Fibroblast of the aortic adventitia (primary cell): Measurements from ENCODE around the gene ARSG. TPM values are rescaled to one million over a fixed set of nuclear protein-coding genes. Genes with fewer than 3 reads are reported as not detected.

Experiments used
- DNase-seq: peaks from one replicate; pipeline ENCODE4 v3.0.0-alpha.2; 2010; ENCODE audit warnings: low read depth
- H3K4me3 ChIP-seq: 2 replicates; pipeline ENCODE4 v1.5.1; 2011; ENCODE audit warnings: low read depth, mild to moderate bottlenecking, control low read depth, low read length, moderate library complexity
- total RNA-seq: library from RNA; depleted of rRNA; stranded (reverse); fragments of >200 nt; gene quantifications from 2 replicates; pipeline ENCODE4 v1.2.3, GENCODE V29; 2012; ENCODE audit warnings: low replicate concordance
- TF ChIP-seq, protein P1 (sequence below): IDR thresholded peaks from 2 replicates; pipeline ENCODE4 v1.5.1; 2011; ENCODE audit warnings: mild to moderate bottlenecking, low read length, control low read depth, inconsistent platforms; ENCODE audit not compliant: insufficient read depth

ARSG gene
- total RNA-seq = 0.25 and 2.7 TPM in 2 replicates

DNA sequence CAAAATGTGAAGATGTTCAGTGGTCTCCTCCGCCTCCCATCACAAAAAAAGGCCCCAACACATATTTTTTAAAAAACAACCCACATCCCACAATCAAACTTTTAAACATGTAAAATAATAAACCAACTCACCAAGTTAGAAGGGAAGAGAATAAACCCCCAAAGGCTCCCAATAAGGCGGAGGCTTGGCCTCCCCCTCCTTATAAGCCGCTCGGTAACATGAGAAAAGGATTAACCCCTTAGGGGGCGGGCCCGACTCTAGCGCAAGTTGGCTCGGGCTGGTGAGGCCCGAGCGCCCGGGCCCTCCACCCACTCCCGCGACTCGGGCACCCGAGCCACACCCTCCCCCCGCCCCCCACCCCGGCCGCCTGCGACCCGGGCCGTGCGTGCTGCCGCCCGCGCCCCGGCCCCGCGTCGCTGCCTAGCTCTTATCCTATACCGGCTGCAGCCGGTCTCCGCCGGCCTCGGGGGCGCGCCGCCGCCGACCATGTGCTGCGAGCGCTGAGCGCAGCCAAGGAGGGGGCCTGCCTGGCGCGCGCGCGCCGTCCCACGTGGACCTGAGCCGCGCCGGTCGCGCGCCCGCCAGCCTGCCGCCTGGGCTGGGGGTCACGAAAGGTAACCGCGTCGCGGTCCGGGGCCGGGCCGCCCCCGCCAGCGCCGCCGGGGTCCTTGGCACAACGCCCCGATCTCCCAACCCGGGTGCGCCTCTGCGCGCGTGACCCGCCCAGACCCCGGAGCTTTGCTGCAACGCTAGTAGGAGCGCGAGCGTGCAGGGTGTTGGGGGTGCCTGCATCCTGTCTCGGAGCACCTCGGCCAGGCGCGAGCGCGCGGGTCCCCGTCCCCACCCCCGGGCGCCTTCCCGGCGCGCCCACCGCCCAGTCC, at the start of gene ARSG, which contains the start of gene SLC16A6:
TSS of gene ARSG (plus strand) at position 541 of the 881 bp plus-strand sequence. CDS start 15,999 bp downstream, outside the sequence.
TSS of gene SLC16A6 (minus strand) at position 173 of the 881 bp plus-strand sequence. CDS start 12,807 bp downstream, outside the sequence.
- peak within 1 kb of the TSS; percentile 71 for H3K4me3 ChIP-seq
- TF ChIP-seq, protein P1, sequence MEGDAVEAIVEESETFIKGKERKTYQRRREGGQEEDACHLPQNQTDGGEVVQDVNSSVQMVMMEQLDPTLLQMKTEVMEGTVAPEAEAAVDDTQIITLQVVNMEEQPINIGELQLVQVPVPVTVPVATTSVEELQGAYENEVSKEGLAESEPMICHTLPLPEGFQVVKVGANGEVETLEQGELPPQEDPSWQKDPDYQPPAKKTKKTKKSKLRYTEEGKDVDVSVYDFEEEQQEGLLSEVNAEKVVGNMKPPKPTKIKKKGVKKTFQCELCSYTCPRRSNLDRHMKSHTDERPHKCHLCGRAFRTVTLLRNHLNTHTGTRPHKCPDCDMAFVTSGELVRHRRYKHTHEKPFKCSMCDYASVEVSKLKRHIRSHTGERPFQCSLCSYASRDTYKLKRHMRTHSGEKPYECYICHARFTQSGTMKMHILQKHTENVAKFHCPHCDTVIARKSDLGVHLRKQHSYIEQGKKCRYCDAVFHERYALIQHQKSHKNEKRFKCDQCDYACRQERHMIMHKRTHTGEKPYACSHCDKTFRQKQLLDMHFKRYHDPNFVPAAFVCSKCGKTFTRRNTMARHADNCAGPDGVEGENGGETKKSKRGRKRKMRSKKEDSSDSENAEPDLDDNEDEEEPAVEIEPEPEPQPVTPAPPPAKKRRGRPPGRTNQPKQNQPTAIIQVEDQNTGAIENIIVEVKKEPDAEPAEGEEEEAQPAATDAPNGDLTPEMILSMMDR = no peak
- DNase-seq = no peak

DNA sequence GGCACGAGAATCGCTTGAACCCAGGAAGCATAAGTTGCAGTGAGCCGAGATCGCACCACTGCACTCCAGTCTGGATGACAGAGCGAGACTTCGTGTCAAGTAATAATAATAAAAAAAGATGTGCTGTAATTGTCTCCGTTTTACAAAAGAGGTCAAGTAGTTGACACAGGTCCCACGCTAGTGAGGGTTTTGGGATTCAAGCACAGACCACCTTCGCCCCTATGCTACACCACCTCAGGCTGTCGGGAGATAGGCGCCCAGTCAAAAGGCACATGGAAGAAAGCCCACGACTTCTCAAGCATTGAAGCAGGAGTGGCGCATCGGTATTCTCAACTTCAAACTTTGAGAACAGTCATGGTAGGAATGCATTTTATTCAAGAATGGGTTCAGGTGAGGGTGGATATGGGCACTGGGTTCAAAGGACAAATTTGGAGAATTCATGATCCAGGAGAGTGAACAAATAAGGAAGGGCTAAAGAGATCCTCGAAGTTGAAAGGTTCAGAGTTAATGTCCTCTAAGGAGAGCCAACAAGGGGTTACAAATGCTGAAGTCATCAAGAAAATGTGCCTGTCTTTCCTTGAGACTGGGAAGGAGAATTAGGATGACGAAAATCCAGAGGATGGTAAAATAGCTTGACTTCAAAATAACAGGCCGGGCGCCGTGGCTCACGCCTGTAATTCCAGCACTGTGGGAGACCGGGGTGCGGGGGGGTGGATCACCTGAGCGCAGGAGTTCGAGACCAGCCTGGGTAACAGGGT, 44.8 kb upstream of the ARSG start:
- H3K4me3 ChIP-seq = no peak overlapping the region
- TF ChIP-seq, protein P1 = no peak
- DNase-seq = no peak

- DNase-seq = peak; percentile 92
- TF ChIP-seq, protein P1 = no peak
These were observed 43.7 kb upstream of the ARSG start, which contains the start of gene AMZ2 for GRCh38 chr17:68247445-68248198. AMZ2 (plus strand) TSS chr17:68248043; CDS start chr17:68250188, 2,145 bp downstream.

DNA sequence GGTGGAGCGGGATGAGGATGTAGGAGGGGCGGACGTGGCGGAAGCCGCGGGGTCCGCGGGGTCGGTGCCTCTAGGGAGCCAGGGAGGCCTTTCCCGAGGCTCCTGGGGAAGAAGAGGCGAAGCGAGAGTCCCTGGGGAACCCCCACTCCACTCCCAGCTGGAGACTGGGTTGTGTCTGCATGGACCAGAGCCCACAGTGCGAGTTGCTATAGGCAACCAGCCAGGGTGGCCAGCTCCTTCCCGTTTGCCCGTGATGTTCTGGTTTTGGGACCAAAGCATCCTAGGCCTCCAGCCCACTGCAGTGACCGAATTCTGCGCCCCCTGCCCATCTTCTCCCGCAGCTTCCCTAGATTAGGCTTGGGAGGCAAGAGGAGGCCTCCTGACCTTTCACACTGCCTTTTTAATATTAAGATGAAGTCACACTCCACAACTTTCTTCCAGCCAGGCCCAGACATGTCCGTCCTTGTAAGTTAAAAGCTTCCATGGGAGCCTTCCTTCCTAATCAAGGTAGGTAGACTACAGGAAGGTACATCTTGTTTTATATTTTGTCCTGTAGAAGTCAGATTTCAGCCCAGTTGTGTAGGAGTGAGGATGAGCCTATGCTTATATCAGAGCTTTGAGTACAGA, 43.0 kb upstream of the ARSG start:
- TF ChIP-seq, protein P1 = no peak
- peak; percentile 85 for DNase-seq

More at GRCh38 chr17:68247445-68248198, 43.7 kb upstream of the ARSG start, which contains the start of gene AMZ2:
- H3K4me3 ChIP-seq = peak within 1 kb of the TSS; percentile 79

DNA sequence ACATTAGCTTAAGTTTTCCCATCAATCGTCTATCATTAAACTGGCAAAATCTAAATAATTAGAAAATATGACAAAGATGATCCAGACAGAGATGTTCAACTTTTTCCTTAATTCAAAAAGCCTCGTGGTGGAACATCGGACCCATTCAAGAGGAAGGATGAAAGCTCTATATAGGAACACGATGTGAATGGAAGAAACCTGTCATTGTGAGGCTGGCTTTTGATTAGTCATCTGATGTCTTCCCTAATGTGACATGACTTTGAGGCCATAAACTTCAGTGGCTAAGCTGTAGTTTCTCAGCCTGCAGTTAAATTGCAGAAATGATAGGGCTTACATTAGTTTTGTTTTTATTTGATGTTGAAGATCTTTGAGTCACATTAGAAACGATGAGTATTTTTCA, 42.4 kb upstream of the ARSG start:
- TF ChIP-seq, protein P1 = no peak
- no peak for DNase-seq
- H3K4me3 ChIP-seq = peak overlapping the region; percentile 77

More for the DNA sequence above, 43.0 kb upstream of the ARSG start:
- peak overlapping the region; percentile 77 for H3K4me3 ChIP-seq
